Endothelial cell (in vitro differentiated cells): ENCODE data around the gene C20orf173. TPM values are rescaled to one million over a fixed set of nuclear protein-coding genes. Genes with fewer than 3 reads are reported as not detected.

ENCODE experiments used
- DNase-seq: peaks from one replicate; pipeline ENCODE4 v3.0.0; 2021; ENCODE audit warnings: low spot score
- H3K27ac Mint-ChIP-seq: one replicate; pipeline ENCODE4 v1.8.0; 2021; ENCODE audit warnings: mixed read lengths, inconsistent platforms; ENCODE audit not compliant: unreplicated experiment
- H3K27me3 Mint-ChIP-seq: one replicate; pipeline ENCODE4 v1.8.0; 2021; ENCODE audit warnings: mild to moderate bottlenecking, moderate library complexity, mixed read lengths, inconsistent platforms; ENCODE audit not compliant: unreplicated experiment
- H3K36me3 Mint-ChIP-seq: one replicate; pipeline ENCODE4 v1.8.0; 2021; ENCODE audit warnings: mild to moderate bottlenecking, low read depth, mixed read lengths, inconsistent platforms; ENCODE audit not compliant: unreplicated experiment
- H3K4me1 Mint-ChIP-seq: one replicate; pipeline ENCODE4 v1.8.0; 2021; ENCODE audit warnings: mild to moderate bottlenecking, mixed read lengths, inconsistent platforms; ENCODE audit not compliant: unreplicated experiment
- H3K4me3 Mint-ChIP-seq: one replicate; pipeline ENCODE4 v1.8.0; 2021; ENCODE audit warnings: mild to moderate bottlenecking, mixed read lengths, inconsistent platforms; ENCODE audit not compliant: unreplicated experiment
- H3K9me3 Mint-ChIP-seq: one replicate; pipeline ENCODE4 v1.8.0; 2021; ENCODE audit warnings: mixed read lengths, inconsistent platforms; ENCODE audit not compliant: unreplicated experiment
- CTCF ChIP-seq: fragments of 200-600 bp; sonication (generic); IDR thresholded peaks from one replicate; pipeline ENCODE4 v1.5.0; 2021; ENCODE audit warnings: antibody characterized with exemption; ENCODE audit not compliant: unreplicated experiment
- total RNA-seq: library from RNA; stranded (reverse); fragmentation: NEBNext Ultra II Directional; extraction: Animal tissue kit (Norgen Biotek cat#: 25700); gene quantifications from one replicate; pipeline ENCODE4 v1.2.1, GENCODE V29; 2021; ENCODE audit not compliant: unreplicated experiment

The C20orf173 gene
- total RNA-seq, 1 donor from 2014 or later, result not detected

GRCh38 chr20:35504751-35505150, 24.7 kb downstream of the C20orf173 start:
- no peak for DNase-seq
- Mint-ChIP-seq H3K27me3 (peaks cover 11% of the 10 kb centered on the region), H3K4me1 (peaks cover 23% of the 10 kb centered on the region), H3K36me3 (peaks cover 61% of the 10 kb centered on the region), H3K9me3 (no peaks in the 10 kb centered on the region), H3K27ac (no peak overlapping the region), H3K4me3 (no peak overlapping the region)
- TF ChIP-seq CTCF, result no peak

- TF ChIP-seq CTCF, result no peak
Measured at GRCh38 chr20:35503841-35504561, 25.5 kb downstream of the C20orf173 start.

GRCh38 chr20:35503281-35503680, 26.2 kb downstream of the C20orf173 start:
- DNase-seq, result no peak
- H3K27me3 Mint-ChIP-seq, result peaks cover 11% of the 10 kb centered on the region
- no peak for TF ChIP-seq CTCF
- peak overlapping the region; percentile 38 for H3K27ac Mint-ChIP-seq
- peaks cover 23% of the 10 kb centered on the region for H3K4me1 Mint-ChIP-seq
- peaks cover 67% of the 10 kb centered on the region for H3K36me3 Mint-ChIP-seq
- no peaks in the 10 kb centered on the region for H3K9me3 Mint-ChIP-seq
- H3K4me3 Mint-ChIP-seq, result peak overlapping the region; percentile 28

More at GRCh38 chr20:35503841-35504561, 25.5 kb downstream of the C20orf173 start:
- H3K27me3 Mint-ChIP-seq, result peaks cover 11% of the 10 kb centered on the region
- peaks cover 23% of the 10 kb centered on the region for H3K4me1 Mint-ChIP-seq
- peak overlapping the region; percentile 38 for H3K27ac Mint-ChIP-seq
- DNase-seq, result no peak
- H3K36me3 Mint-ChIP-seq, result peaks cover 64% of the 10 kb centered on the region
- H3K9me3 Mint-ChIP-seq, result no peaks in the 10 kb centered on the region
- peak overlapping the region; percentile 28 for H3K4me3 Mint-ChIP-seq

- Mint-ChIP-seq H3K27me3 (peaks cover 11% of the 10 kb centered on the region), H3K9me3 (no peaks in the 10 kb centered on the region), H3K4me1 (peaks cover 26% of the 10 kb centered on the region), H3K36me3 (peaks cover 70% of the 10 kb centered on the region), H3K4me3 (peak overlapping the region; percentile 79), H3K27ac (peak overlapping the region; percentile 65)
- DNase-seq, result no peak
- TF ChIP-seq CTCF, result no peak
Measured at GRCh38 chr20:35502352-35502751, 27.1 kb downstream of the C20orf173 start.

- H3K4me1 Mint-ChIP-seq, result peaks cover 24% of the 10 kb centered on the region
- TF ChIP-seq CTCF, result no peak
- peak overlapping the region; percentile 28 for H3K4me3 Mint-ChIP-seq
- H3K27me3 Mint-ChIP-seq, result peaks cover 10% of the 10 kb centered on the region
- no peaks in the 10 kb centered on the region for H3K9me3 Mint-ChIP-seq
- H3K27ac Mint-ChIP-seq, result no peak overlapping the region
- peaks cover 67% of the 10 kb centered on the region for H3K36me3 Mint-ChIP-seq
- DNase-seq, result no peak
Measured at GRCh38 chr20:35499271-35499670, 30.2 kb downstream of the C20orf173 start.
